Activated CD4-positive, alpha-beta T cell treated with anti-CD3 and anti-CD28 coated beads for 36 hours (primary cell): Measurements from ENCODE around the gene AQP12B. TPM values are rescaled to one million over a fixed set of nuclear protein-coding genes. Genes with fewer than 3 reads are reported as not detected.

ENCODE experiments used
- ATAC-seq: fragments of 200-7000 bp; cut with Tn5 transposase; one replicate; pipeline ENCODE4 v1.10.0; 2021; ENCODE audit warnings: mild to moderate bottlenecking, moderate library complexity
- CTCF ChIA-PET: fragments of 350-600 bp; sonication (Branson Sonifier 250); formaldehyde crosslinking; loops from one replicate; lab custom pipeline; 2021; ENCODE audit warnings: antibody characterized with exemption; lab: Charles Lee
- POLR2A ChIA-PET: fragments of 350-600 bp; sonication (Branson Sonifier 250); formaldehyde crosslinking; loops from one replicate; lab custom pipeline; 2021; ENCODE audit warnings: antibody characterized with exemption, inconsistent platforms; lab: Charles Lee
- DNase-seq: peaks from one replicate; pipeline ENCODE4 v3.0.0-alpha.2; 2020
- H3K27ac Mint-ChIP-seq: one replicate; pipeline ENCODE4 v1.8.0; 2021; ENCODE audit warnings: mixed read lengths
- H3K27me3 Mint-ChIP-seq: one replicate; pipeline ENCODE4 v1.8.0; 2021; ENCODE audit warnings: mixed read lengths
- H3K36me3 Mint-ChIP-seq: one replicate; pipeline ENCODE4 v1.8.0; 2021; ENCODE audit warnings: low read depth, mixed read lengths
- H3K4me1 Mint-ChIP-seq: one replicate; pipeline ENCODE4 v1.8.0; 2021; ENCODE audit warnings: mixed read lengths
- H3K4me3 Mint-ChIP-seq: one replicate; pipeline ENCODE4 v1.8.0; 2021; ENCODE audit warnings: mild to moderate bottlenecking, moderate library complexity, mixed read lengths
- H3K9me3 Mint-ChIP-seq: one replicate; pipeline ENCODE4 v1.8.0; 2021; ENCODE audit warnings: low read depth, mixed read lengths
- intact Hi-C, 2 experiments: fragments of 100-400 bp; cut with DNase I in 1 of 2; cut with micrococcal nuclease in 1 of 2; formaldehyde crosslinking; loops; one replicate each; pipeline versions ENCODE4 v1.14.2 to v1.15.1; 2022 to 2024; cut with DNase I, micrococcal nuclease
- total RNA-seq, 2 experiments: library from RNA; stranded (reverse); gene quantifications; one replicate each; pipeline ENCODE4 v1.2.3, GENCODE V29; 2021

The AQP12B gene
- total RNA-seq, 2 experiments from 2014 or later = not detected

- ATAC-seq (no peak), DNase-seq (peak; percentile 50)
- POLR2A ChIA-PET = no interaction called here
- no peaks in the 10 kb centered on the region for H3K36me3 Mint-ChIP-seq
- H3K4me1 Mint-ChIP-seq = no peaks in the 10 kb centered on the region
- H3K4me3 Mint-ChIP-seq = no peak overlapping the region
- no peak overlapping the region for H3K27ac Mint-ChIP-seq
- no peaks in the 10 kb centered on the region for H3K9me3 Mint-ChIP-seq
- no peaks in the 10 kb centered on the region for H3K27me3 Mint-ChIP-seq
- CTCF ChIA-PET = interaction anchor here (0.7 to 1.1 kb wide), 2 partner anchors 18 to 127 kb away, joined by 3 read pairs; no protein-coding TSS in a partner anchor
- intact Hi-C loops = no loop called here
Observed at GRCh38 chr2:240640939-240641338, 41.7 kb downstream of the AQP12B start.

- peaks cover under 1% of the 10 kb centered on the region for H3K36me3 Mint-ChIP-seq
- no peaks in the 10 kb centered on the region for H3K27me3 Mint-ChIP-seq
- DNase-seq (no peak), ATAC-seq (no peak)
- POLR2A ChIA-PET = no interaction called here
- H3K4me1 Mint-ChIP-seq = no peaks in the 10 kb centered on the region
- H3K4me3 Mint-ChIP-seq = no peak overlapping the region
- no peak overlapping the region for H3K27ac Mint-ChIP-seq
- CTCF ChIA-PET = no interaction called here
- peaks cover 2% of the 10 kb centered on the region for H3K9me3 Mint-ChIP-seq
- intact Hi-C loops = no loop called here
Observed at GRCh38 chr2:240639566-240639965, 43.1 kb downstream of the AQP12B start.

GRCh38 chr2:240638512-240639160, 44.0 kb downstream of the AQP12B start:
- peaks cover 5% of the 10 kb centered on the region for H3K9me3 Mint-ChIP-seq
- H3K36me3 Mint-ChIP-seq = peaks cover 2% of the 10 kb centered on the region
- ChIA-PET POLR2A (no interaction called here), CTCF (interaction anchor here (0.5 to 0.6 kb wide), 2 partner anchors 64 to 760 kb away, joined by 3 to 4 read pairs; no protein-coding TSS in a partner anchor)
- no peaks in the 10 kb centered on the region for H3K27me3 Mint-ChIP-seq
- no peaks in the 10 kb centered on the region for H3K4me1 Mint-ChIP-seq
- ATAC-seq (no peak), DNase-seq (no peak)
- intact Hi-C loops = no loop called here
- no peak overlapping the region for H3K27ac Mint-ChIP-seq
- no peak overlapping the region for H3K4me3 Mint-ChIP-seq

GRCh38 chr2:240637901-240638345, 44.8 kb downstream of the AQP12B start:
- peaks cover 12% of the 10 kb centered on the region for H3K9me3 Mint-ChIP-seq
- DNase-seq = no peak
- H3K36me3 Mint-ChIP-seq = peaks cover 2% of the 10 kb centered on the region
- H3K4me1 Mint-ChIP-seq = no peaks in the 10 kb centered on the region
- intact Hi-C loops = no loop called here
- ChIA-PET POLR2A (no interaction called here), CTCF (interaction anchor here (0.5 kb wide), 1 partner anchor 65 kb away, joined by 4 read pairs; no protein-coding TSS in a partner anchor)
- ATAC-seq = no peak
- no peak overlapping the region for H3K4me3 Mint-ChIP-seq
- no peak overlapping the region for H3K27ac Mint-ChIP-seq
- no peaks in the 10 kb centered on the region for H3K27me3 Mint-ChIP-seq

GRCh38 chr2:240637116-240637900, 45.4 kb downstream of the AQP12B start:
- intact Hi-C loops = no loop called here
- peaks cover 14% of the 10 kb centered on the region for H3K9me3 Mint-ChIP-seq
- peaks cover 2% of the 10 kb centered on the region for H3K36me3 Mint-ChIP-seq
- CTCF ChIA-PET = no interaction called here
- H3K27ac Mint-ChIP-seq = no peak overlapping the region
- ATAC-seq (no peak), DNase-seq (no peak)
- POLR2A ChIA-PET = no interaction called here
- no peaks in the 10 kb centered on the region for H3K27me3 Mint-ChIP-seq
- H3K4me1 Mint-ChIP-seq = no peaks in the 10 kb centered on the region
- no peak overlapping the region for H3K4me3 Mint-ChIP-seq

GRCh38 chr2:240636563-240637115, 46.0 kb downstream of the AQP12B start:
- Mint-ChIP-seq H3K4me3 (no peak overlapping the region), H3K27ac (no peak overlapping the region), H3K9me3 (peaks cover 14% of the 10 kb centered on the region), H3K36me3 (peaks cover 2% of the 10 kb centered on the region), H3K4me1 (no peaks in the 10 kb centered on the region), H3K27me3 (no peaks in the 10 kb centered on the region)
- CTCF ChIA-PET = interaction anchor here (0.6 to 0.7 kb wide), 2 partner anchors 17 to 1190 kb away, joined by 3 read pairs; no protein-coding TSS in a partner anchor
- intact Hi-C loops = no loop called here
- DNase-seq = no peak
- ATAC-seq = no peak
- POLR2A ChIA-PET = no interaction called here

GRCh38 chr2:240635998-240636547, 46.6 kb downstream of the AQP12B start:
- DNase-seq = no peak
- CTCF ChIA-PET = interaction anchor here (0.6 to 0.7 kb wide), 2 partner anchors 17 to 1190 kb away, joined by 3 read pairs; no protein-coding TSS in a partner anchor
- H3K27ac Mint-ChIP-seq = no peak overlapping the region

GRCh38 chr2:240635121-240635997, 47.3 kb downstream of the AQP12B start:
- intact Hi-C loops = no loop called here
- DNase-seq (no peak), ATAC-seq (no peak)
- Mint-ChIP-seq H3K4me1 (no peaks in the 10 kb centered on the region), H3K27ac (no peak overlapping the region), H3K27me3 (no peaks in the 10 kb centered on the region), H3K4me3 (no peak overlapping the region), H3K9me3 (peaks cover 14% of the 10 kb centered on the region), H3K36me3 (peaks cover 2% of the 10 kb centered on the region)
- ChIA-PET CTCF (no interaction called here), POLR2A (no interaction called here)

More at GRCh38 chr2:240635998-240636547, 46.6 kb downstream of the AQP12B start:
- H3K4me3 Mint-ChIP-seq = no peak overlapping the region
- peaks cover 14% of the 10 kb centered on the region for H3K9me3 Mint-ChIP-seq
- H3K36me3 Mint-ChIP-seq = peaks cover 2% of the 10 kb centered on the region
- no peak for ATAC-seq
- no peaks in the 10 kb centered on the region for H3K27me3 Mint-ChIP-seq
- intact Hi-C loops = no loop called here
- no peaks in the 10 kb centered on the region for H3K4me1 Mint-ChIP-seq
- POLR2A ChIA-PET = no interaction called here

GRCh38 chr2:240632306-240632721, 50.4 kb downstream of the AQP12B start:
- peaks cover 14% of the 10 kb centered on the region for H3K9me3 Mint-ChIP-seq

GRCh38 chr2:240631548-240632305, 51.0 kb downstream of the AQP12B start:
- intact Hi-C loops = no loop called here
- DNase-seq (no peak), ATAC-seq (no peak)
- ChIA-PET POLR2A (no interaction called here), CTCF (no interaction called here)
- peaks cover 2% of the 10 kb centered on the region for H3K36me3 Mint-ChIP-seq
- peaks cover 5% of the 10 kb centered on the region for H3K4me1 Mint-ChIP-seq
- H3K27me3 Mint-ChIP-seq = no peaks in the 10 kb centered on the region
- no peak overlapping the region for H3K27ac Mint-ChIP-seq
- H3K4me3 Mint-ChIP-seq = no peak overlapping the region
- H3K9me3 Mint-ChIP-seq = peaks cover 14% of the 10 kb centered on the region

More at GRCh38 chr2:240632306-240632721, 50.4 kb downstream of the AQP12B start:
- Mint-ChIP-seq H3K36me3 (peaks cover 2% of the 10 kb centered on the region), H3K4me1 (no peaks in the 10 kb centered on the region), H3K4me3 (no peak overlapping the region), H3K27me3 (no peaks in the 10 kb centered on the region), H3K27ac (no peak overlapping the region)
- DNase-seq (no peak), ATAC-seq (no peak)
- CTCF ChIA-PET = no interaction called here
- intact Hi-C loops = no loop called here
- POLR2A ChIA-PET = no interaction called here
